Right renal pelvis (tissue), 4 donors: Measurements from ENCODE around the gene ZNF660. TPM values are rescaled to one million over a fixed set of nuclear protein-coding genes. Genes with fewer than 3 reads are reported as not detected.
A peak's percentile ranks its signal among the peaks of the same experiment; 100 is the strongest.
"Not testable (repeated sequence)": the region's sequence is repeated elsewhere in the genome, so short reads cannot be mapped to it uniquely, and the experiment has no call there.

Source experiments
- DNase-seq, 4 donors: peaks; one replicate each; pipeline ENCODE4 v3.0.0-alpha.2; 2013; ENCODE audit warnings: low read depth in 4 of 4, low spot score in 3 of 4, missing footprints in 1 of 4
- polyA plus RNA-seq, 4 donors: library from polyadenylated mRNA; unstranded; fragments of 120-200 nt; gene quantifications; one replicate each; pipeline ENCODE4 v1.2.1, GENCODE V29; 2013; ENCODE audit not compliant: insufficient read length in 4 of 4

The ZNF660 gene
- 10 to 100 TPM in 2 of 4 donors, 1 to 10 TPM in 2; 8.2 to 13.7 (median 10.3) TPM for polyA plus RNA-seq

DNA sequence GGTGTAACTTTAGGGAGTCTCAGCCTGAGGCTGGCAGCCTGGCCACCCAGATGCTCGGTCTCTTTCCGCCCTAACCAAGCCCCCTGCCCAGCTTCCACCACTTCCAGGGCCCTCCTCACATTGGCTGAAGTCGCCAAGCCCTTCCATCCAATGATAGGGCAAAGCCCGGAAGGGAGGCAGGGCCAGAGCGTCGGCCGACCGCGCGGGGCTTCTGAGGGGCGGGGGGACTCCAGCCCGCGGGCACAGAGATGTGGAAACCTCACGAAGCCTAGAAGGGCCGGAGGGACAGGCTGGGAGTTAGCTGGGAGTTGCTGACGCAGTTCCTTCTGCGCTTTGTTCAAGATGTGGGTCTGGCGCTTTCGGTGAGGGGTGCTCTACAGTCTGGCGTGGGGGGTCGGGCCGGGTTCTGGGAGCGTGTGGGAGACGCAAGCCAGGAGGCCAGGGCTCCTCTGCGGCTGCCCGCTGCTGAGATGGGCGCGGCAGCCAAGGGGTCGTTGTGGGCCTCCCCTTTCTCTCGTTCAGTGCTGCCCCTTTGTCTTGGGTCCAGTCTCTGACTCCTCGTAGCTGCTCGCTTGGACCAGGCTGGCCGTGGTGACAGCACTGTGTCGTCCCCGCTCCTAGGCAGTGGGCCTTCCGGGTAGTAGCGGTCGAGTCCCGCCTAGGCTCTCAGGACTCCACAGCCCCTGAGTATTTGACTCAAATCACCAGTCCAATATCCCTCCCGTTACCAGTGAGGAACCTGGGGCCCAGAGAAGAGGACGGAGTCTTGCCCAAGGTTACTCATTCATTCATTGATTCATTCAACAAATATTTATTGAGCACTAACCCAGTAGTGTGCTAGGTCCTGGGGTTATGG, at the start of gene ZNF660:
ZNF660 (plus strand) TSS at position 319 of the 856 bp plus-strand sequence. CDS start 9,230 bp downstream, outside the sequence.
- DNase-seq = peak; percentile 68 to 85 (median 82)

DNA sequence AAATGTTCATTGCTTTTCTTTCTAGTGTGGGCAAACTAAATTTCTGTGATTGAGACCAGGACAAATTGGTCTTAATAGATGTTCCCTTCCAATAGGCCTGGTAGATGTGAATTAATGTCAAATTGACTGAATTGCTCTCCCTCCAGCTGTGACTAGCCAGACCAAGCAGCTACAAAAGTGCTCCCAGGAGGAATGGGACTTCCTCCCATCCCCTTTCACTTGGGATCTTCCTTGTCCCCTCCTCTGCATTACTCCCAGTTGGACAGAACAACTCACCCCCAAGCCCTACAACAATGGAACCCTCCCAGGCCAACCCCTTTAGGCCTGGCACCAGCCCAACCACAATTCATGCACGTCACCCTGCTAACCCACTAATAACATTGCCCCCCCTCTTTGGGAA, 49.4 kb upstream of the ZNF660 start:
- no peak for DNase-seq

DNA sequence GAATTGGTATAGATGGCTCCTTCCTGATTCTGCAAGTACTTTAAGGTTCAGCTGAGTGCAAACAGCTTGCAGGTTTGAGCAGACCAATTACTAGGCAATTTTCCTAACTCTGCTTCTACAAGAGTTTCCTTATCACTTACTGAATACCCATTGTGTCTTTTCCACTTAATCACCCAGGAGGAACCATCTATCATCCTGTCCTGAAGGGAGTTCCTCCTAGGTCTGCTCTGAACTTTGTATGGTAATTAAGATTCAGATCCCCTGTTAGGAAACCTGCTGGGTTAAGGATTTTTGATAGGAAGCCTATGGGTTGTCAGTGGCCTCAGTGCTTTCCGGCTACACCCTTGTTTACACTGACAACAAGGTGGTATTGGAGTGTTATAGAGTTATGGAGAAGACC, 40.0 kb upstream of the ZNF660 start:
- DNase-seq = not testable (repeated sequence)

DNA sequence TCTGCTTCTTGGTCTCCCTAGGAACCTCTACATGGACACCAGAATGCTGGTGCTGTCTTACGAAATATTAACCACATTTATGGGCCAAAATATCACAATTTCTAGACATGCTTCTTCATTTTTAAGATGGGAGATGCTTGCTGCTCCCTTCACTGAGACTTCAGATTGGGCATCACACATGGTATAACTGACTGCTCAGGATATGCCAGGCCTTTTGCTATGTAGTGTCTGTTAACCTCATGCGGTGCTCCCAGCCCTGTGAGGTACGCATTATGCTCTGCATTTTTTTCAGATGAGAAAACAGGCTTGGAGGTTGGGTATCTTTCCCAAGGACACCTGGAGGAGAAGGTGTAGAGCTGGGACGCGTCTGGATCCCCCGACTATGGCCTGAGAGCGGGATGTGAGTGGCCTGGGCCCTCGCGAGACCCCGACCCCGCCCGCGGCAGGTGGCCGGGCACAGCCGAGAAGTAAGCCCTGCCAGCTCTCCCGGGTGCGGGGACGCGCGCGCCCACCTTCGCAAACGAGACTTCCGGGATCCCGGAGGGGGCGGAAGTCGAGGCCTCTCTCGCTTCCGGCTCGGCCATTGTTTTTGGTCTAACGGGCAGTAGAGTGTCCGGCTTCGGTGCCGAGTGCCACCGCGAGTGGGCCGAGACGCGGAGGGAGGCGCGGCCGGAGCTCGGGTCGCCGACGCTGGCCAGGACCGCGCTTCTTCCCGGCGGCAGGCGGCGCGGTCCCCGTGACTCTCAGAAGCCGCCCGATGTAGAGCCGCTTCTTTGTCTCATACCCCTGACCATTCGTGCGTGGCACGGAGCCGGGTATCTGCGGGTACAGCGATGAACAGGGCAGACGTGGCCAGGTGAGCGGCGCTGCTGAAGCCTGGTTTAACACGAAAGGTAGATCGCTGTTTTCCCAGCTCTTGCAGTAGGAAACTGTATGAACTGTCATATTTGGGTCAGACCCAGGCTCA, 29.9 kb upstream of the ZNF660 start, which contains the start of gene ZKSCAN7:
ZKSCAN7 (plus strand) TSS at position 568 of the 967 bp plus-strand sequence. CDS start 1,855 bp downstream, outside the sequence.
- peak; percentile 50 to 71 (median 54) for DNase-seq

DNA sequence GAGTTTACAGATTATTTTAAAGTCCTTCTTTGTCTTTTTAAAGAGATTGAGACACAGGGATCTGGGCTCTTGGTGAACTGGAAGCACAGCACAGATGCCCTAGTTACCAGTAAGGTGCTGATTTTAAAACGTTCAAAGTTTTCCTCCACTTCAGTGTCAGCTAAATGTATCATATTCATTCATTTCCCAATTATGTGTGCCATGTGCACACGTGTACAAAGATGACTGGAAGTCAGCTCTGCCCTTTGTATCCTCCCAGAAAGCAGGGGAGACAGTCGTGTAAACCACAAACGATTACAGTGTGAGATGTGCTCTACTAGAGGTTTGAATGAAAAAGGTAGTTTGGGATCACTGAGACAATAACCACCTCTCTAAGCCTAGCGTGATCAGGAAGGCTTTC, 29.0 kb upstream of the ZNF660 start:
- DNase-seq = no peak

DNA sequence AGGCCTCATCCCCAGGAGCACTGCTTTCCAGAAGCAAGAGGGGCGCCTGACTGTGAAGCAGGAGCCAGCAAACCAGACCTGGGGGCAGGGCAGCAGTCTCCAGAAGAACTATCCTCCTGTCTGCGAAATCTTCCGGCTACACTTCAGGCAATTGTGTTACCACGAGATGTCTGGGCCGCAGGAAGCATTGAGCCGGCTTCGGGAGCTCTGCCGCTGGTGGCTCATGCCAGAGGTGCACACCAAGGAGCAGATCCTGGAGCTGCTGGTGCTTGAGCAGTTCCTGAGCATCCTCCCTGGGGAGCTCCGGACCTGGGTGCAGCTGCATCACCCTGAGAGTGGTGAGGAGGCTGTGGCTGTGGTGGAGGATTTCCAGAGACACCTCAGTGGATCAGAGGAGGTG, 27.7 kb upstream of the ZNF660 start:
- DNase-seq = no peak

DNA sequence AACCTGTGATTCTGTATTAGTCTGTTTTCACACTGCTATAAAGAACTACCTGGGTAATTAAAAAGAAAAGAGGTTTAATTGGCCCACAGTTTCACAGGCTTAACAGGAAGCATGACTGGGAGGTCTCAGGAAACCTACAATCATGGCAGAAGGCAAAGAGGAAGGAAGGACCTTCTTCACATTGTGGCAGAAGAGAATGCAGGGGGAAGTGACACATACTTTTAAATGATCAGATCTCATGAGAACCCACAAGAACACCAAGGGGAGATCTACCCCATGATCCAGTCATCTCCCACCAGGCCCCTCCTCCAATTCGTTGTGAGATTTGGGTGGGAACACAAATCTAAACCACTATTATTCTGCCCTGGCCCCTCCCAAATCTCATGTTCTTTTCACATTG, 23.7 kb upstream of the ZNF660 start:
- no peak for DNase-seq

DNA sequence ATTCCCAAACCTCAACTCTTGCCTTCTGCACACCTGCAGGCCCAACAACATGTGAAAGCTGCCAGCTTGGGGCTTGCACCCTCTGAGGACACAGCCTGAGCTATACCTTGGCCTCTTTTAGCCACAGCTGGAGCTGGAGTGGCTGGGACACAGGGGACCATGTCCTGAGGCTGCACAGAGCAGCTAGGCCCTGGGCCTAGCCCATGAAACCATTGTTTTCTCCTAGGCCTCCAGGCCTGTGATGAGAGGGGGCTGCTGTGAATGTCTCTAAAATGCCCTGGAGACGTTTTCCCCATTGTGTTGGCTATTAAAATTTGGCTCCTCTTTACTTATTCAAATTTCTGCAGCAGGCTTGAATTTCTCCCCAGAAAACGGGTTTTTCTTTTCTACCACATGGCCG, 22.6 kb upstream of the ZNF660 start:
- no peak for DNase-seq

DNA sequence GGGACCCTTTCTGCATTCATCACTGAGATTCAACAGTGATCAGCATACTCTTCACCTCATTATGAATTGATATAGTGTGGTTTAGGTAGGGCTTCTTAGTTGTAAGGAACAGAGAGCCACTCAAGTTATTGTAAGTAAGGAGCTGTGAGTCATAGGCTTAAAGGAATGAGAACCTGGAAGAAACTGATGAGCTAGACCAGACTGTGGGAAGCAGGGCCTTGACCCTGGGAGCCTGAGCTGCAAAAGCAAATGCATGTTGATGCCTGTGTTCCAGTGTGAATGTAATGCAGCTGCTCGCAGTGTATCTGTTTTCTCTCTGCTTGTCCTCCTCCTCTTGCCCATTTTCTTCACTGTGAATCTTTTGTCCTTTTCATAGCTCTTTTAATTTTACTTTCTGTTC, 16.2 kb upstream of the ZNF660 start:
- DNase-seq = no peak

DNA sequence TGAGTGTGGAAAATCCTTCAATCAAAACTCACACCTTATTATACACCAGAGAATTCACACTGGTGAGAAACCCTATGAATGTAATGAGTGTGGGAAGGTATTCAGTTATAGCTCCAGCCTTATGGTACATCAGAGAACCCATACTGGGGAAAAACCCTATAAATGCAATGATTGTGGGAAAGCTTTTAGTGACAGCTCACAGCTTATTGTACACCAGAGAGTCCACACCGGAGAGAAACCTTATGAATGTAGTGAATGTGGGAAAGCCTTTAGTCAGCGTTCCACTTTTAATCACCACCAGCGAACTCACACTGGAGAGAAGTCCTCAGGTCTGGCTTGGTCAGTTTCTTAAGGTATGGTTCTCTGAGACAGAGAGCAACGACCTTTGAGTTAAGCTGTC, 13.7 kb upstream of the ZNF660 start:
- DNase-seq = no peak

DNA sequence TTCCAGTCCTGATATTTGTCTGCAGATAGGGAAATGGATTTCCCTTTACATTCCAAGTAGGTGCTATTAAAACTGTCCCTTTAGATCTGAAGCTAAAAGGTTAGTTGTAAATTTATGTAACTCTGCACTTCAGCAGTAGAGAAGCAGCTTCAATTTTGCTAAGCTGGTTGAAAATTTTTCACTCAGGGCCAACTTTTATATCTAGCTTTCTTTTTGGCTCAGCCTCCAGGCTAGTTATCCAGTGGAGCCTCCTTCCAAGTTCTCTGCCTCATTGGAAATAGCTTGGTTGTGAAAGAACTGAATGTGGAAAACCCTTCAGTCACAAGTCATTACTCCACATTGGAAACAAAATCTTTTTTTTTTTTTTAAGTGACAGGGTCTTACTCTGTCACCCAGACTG, 8.2 kb upstream of the ZNF660 start:
- DNase-seq = no peak

DNA sequence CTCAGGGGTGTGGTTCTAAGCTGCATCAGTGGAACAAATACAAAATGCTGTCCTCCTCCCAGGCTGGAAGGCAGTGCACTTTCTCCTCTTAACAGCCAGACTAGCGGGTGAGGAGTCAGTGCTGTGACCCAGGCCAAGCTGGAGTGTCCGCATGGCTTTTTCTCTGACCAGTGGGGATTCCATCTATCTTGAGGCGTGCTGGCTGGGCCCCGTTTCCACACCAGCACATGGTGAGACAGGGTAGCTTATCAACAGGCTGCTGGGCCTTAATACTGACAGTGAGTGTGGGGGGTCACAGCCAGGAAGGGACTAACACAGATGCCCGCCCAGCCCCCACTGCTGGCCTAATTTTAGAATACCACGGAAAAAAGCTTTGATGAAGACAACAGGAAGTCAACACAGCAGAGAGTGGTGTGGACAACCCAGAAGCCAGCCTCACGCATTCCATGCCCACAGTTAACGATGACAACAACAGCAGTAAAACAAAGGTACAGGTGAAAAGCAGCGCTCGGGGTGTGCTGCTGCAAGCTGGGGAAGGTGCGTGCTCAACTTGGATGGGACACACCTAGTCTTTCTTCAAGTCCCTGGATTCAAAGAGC, 7.3 kb upstream of the ZNF660 start:
- DNase-seq = not testable (repeated sequence)

DNA sequence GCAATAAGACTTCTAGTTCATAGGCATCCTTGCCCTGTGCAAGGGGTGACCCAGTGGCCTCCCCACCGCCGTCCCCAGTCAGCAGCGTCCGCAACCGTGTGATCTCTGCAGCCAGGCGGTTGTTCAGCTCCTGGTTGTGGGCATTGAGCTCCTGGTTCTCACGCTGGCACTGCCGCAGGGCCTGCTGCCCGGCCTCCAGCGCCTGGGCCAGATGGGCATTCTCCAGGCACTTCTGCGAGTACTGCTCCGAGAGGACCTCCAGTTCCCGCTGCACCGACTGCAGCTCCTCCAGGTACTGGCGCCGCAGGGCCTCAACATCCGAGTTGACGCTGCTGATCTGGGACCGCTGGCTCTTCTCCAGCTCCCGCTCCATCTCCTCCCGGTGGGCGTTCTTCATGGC, 6.4 kb upstream of the ZNF660 start:
- DNase-seq = not testable (repeated sequence)

DNA sequence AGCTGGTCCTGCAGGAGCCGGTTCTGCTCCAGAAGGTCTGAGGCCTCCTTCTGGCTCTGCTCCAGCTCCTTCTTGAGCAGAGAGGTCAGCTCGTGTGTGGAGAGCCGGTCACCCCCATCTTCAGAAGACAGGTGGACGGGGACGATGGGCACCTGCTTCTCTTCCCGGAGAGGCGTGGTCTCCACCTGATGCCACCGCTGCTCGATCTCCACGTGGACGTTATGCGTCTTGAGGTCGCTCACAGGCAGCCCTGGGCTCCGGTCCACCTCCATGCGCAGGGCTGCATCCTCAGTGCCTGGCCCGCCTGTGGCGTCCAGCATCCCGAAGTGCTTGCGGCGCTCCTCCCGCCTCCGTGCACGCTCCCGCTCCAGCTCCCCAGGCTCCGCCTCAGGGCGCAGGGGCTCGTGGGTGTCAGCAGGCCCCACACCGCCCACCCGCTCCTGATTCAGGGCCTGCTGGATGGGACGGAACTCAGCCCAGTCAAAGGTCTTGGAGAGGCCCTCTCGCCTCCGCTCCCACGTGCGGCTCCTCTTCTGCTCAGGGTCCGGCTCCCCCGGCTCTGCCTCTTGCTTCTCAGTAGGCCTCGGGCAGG, 5.7 kb upstream of the ZNF660 start:
- not testable (repeated sequence) for DNase-seq

DNA sequence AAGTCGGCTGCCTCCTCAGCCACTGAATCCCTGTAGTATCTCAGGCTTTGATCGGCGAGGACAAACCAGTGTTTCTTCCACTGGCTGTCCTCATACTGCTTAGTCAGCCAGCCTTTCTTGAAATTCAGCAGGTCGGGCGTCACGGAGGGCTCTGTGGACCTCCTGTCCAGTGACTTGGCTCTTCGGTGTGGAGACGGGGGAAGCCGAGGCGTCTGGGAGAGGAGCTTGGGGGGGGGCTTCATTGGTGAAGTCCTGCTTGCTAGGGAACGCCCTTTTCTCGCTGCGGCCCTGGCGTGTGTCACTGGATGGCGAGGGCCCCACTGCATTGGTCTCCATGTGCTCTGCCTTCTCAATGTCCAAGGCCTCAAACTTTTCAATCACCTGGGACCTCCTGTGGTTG, 5.0 kb upstream of the ZNF660 start:
- not testable (repeated sequence) for DNase-seq

DNA sequence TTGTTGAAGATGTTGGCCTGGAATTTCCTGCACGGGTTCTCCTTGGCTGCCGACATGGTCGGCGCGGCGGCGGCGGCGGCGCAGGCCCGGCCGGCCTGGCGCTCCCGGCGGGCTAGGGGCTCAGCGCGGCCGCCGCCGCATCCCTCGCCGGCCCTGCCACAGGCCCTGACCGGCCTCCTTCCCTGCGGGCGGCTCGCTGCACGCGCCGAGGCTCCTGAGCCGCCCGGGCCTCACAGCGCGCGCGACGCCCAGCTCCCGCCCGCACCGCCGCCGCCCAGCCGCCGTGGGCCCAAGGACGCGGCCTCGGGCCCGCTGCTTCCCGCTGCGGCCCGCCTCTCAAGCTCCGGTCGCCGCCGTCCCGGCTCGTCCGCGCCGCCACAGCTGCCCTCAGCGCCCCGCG, 3.8 kb upstream of the ZNF660 start:
- not testable (repeated sequence) for DNase-seq

DNA sequence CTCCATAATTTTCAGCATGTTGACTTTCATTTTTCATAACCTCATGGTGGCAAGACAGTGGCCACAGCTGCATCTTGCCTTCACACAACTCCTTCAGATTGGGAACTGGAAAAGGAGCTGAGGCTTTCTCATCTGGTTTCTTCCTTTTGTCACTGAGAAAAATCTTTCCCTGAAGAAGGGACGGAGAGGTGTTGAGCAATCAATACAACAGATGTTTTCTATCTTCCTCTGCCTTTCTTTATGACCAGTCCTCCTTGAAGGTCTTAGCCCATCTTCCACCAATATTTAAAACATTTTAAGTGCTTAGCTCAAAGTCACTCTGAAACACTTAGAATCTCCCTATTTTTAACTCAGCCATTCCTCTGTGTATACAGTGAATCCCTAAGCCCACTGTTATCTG, 11.9 kb downstream of the ZNF660 start:
- DNase-seq = no peak

DNA sequence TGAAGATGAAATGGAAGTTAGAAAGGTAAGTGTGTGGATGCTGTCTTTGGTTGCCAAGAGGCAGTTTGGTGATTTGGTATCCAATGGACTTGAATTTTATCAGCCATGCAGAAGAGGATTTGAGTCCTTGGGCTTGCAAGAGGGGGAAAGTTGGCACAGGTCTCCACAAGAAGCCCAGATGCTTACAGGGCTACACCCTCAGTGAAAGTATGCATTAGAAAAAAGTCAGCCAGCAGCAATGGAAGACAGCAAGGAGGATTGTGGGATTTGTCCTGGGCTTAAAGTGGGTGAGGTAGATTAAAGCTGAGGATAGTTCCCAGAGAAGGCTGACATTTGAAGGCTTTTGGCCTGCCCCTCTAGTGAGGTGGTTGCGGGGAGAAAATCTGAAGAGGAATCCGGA, 17.0 kb downstream of the ZNF660 start:
- no peak for DNase-seq

DNA sequence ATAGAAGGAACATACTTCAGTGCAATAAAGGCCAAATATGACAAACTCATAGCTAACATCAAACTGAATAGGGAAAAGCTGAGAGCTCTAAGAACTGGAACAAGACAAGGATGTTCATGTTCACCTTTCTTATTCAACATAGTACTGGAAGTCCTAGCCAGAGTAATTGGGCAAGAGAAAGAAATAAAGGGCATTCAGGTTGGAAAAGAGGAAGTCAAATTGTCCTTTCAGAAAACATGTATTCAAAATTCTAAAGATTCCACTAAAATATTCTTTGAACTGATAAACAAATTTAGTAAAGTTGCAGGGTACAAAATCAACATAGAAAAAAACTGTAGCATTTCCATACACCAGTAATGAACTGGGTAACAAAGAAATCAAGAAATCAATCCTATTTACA, 27.9 kb downstream of the ZNF660 start:
- DNase-seq = no peak

DNA sequence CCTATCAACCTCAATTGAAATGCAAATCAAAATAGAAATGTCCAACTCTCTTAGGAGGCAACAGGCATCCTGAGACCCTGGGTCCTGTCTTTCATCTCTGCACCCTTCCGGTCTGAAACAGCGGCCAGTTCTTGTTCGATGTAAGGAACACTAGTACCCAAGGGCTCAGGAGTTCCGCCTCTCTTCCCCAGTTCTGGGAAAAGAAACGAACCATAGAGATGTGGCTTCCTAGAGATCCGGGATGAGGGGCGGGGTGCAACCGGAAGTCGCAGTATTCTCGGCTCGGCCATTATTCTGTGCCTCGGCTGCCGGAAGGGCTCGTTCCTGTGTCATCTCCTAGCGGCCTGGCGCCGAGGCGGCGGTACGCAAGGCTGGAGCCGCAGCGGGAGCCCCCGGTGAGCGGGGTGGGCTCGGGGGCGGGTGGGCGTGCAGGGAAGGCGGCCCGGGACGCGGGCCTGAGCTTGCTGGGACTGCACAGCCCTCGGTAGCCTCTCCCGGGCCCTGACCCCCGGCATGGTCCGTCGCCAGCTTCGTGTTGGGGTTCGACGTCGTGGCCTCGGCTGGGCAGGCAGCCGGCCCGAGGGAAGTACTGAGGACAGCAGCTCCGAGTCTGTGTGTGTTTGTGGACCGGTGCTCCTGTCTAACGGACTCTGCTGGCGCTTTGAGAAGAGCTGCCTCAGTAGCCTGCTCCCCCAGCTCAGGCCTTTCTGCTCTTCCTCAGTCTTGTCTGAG, 40.2 kb downstream of the ZNF660 start, which contains the start of gene ZNF197:
ZNF197 (plus strand) TSS at position 288 of the 732 bp plus-strand sequence. CDS start 4,119 bp downstream, outside the sequence.
- DNase-seq = peak; percentile 77 to 84 (median 83)
